ENCODE measurements around the gene SLC8A1.

SLC8A1 gene

DNA sequence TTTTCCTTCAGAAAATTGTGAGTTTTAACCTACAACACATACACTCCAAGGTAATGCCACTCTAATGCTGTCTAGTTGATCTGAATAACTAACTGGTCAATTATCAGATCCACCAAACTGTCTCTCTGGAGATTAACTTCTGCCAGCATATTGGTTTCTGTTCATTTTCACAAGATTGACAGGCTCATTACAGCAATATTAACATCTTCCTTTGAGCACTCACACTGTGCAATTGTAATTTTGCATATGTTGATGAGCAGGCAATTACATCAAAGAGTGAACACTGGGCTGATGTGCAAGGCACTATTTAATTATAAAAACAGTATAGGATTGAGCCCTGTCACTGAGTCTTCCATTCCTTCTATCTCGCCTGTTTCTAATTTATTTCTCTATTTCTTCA lies 197.3 kb downstream of the SLC8A1 start:
- in situ Hi-C loops (cut with HindIII; ENCODE audit: low sequenced_read_pairs) = no loop called here

DNA sequence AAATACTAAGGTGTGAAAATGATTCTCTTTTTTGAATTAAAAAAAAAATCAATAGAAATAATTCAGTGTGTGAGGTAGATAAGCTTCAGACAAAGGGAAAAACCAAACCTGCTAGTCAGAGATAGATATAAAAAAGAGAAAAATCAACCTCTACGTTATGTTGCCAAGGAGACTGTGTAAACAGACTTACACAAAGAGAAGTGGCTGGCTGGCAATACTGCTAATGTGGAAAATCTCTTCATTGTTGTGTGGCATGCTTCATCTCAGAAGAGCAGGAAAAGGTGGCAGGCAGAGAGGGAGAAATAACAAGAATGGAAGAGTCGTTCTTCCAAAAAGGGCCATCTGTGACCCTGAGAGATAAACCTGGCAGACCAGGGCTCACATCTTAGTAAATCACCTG lies 200.8 kb downstream of the SLC8A1 start:
- in situ Hi-C loops (cut with HindIII; ENCODE audit: low sequenced_read_pairs) = no loop called here

DNA sequence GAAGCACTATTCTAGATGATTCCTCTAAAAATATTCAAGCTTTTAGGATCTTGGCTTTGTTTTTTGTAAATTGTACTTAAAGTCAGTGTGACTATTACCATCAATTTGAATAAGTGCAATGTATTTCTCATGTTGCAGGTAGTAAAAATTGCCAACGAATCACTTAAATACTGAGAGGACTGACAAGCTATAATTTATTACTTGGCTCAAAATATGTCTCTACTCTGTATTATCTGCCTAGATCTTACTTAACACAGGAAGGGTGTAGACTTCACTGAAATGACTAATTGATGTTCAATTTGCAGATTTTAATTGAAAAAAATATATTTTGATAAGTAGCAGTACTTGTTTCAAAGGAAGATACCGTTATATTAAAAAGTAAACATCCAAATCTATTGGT lies 202.3 kb downstream of the SLC8A1 start:
- in situ Hi-C loops (cut with HindIII; ENCODE audit: low sequenced_read_pairs) = no loop called here

DNA sequence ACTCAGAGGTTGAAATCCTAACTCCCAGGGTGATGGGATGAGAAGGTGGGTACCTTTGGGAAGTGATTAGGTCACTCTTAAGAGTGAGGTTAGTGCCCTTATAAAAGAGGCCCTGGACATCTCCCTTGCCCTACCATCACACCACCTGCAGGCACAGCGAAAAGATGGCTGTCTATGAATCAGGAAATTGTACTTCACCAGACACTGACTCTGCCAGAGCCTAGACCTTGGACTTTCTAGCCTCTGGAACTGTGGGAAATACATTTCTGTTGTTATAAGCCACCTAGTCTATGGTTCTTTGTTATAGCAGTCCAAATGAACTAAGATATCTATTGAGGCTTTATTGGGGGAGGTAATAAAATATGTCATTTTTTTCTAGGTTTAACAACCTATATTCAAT lies 203.6 kb downstream of the SLC8A1 start:
- in situ Hi-C loops (cut with HindIII; ENCODE audit: low sequenced_read_pairs) = no loop called here

DNA sequence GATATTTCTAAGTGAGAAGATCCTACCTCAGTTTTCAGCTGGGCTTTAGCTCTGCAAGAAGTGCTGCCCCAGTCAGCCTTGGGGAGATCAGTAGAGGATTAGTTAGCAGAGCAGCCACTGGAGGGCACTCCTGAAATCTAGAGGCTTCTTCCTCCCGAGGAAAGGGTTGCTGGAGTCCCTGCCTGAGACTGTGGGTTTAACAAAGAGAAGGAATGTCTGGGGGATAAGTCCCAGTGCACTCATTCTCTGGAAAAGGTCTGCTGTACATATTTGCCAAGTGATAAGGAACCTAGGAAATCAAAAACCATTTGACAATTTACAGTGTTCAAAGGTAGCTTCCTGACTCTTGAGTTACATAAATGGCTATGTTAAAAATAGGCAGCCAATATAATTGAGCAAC lies 207.2 kb downstream of the SLC8A1 start:
- in situ Hi-C loops (cut with HindIII; ENCODE audit: low sequenced_read_pairs) = no loop called here

DNA sequence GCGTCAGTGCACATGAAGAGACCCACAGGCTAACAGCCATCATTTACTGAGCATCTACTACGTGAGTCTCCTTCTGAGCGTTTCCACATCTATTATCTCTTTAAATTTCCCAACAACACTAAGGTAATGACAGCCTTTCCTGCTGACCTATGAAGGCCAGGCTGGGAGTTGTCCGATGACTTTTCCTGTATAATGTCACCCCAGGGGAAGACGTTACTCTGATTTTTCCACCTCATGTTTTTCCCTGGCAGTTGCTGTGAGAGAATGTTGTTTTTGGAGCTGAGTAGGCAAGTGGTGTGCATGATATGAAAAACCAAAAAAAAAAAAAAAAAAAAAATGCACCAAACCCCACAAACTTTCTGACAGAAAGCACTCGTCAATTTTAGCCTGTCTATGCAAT lies 207.6 kb downstream of the SLC8A1 start:
- in situ Hi-C loops (cut with HindIII; ENCODE audit: low sequenced_read_pairs) = no loop called here

DNA sequence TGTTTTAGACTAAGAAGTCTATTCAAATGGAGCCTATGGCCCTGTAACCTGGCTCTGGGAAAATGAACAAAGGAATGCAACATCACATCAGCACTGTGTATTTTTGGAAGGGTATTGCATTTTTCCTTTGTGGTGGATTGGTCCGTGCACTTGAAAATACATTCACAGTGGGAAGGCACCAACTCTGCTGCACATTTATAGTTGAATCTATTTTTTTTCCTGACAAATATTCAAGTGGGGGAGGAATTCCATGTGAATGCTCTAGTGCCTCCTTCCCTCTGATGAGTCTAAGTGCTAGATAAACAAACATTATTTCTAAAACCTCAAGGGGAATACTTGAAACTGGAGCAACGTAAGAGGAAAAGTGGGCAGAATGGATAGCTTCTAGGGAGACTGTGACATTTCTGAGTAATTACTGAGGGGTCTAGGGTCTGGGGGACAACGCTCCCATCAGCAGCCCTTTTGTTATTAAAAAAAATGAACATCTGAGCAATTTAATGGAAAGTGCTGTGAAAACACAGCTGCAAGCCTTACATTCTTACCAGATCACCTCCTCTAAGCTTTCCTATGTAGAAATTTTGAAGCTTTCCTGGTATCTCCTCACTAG lies 208.2 kb downstream of the SLC8A1 start:
- in situ Hi-C loops (cut with HindIII; ENCODE audit: low sequenced_read_pairs) = no loop called here

DNA sequence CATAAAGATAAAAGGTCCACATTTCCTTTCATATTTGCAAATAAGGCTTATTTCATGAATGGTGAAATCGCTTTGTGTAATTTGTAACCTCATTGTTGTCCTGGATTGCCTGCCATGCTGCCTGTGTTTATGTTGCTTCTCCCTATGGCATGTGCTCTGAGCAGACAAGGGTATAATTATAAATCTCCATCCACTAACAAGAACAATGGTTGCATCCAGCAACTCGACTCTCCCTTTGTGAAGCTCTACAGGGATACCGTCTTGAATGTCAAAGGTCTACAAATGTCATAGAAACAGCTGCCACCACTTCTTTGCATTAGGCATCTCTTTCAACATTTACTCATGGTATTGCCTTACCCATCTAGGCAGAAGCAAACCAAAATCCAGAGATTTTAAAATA lies 209.6 kb downstream of the SLC8A1 start:
- in situ Hi-C loops (cut with HindIII; ENCODE audit: low sequenced_read_pairs) = no loop called here

DNA sequence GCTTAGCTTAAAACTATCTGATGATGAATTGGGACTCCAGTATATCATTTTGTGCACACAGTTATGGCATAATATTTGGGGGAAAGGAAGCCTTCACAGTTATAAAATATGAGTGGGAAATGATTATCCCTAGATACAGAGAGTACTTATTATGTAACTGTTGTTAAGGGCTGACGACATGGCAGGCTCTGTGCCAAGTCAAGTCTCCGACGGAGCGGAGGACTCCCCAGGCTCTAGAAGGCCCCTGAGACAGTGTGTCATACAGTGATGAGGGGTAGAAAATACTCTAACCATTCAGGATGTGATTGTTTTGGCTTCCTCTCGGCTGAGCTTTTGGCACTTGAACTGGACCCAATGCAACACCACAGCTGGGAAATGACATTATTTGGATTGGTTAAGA lies 211.8 kb downstream of the SLC8A1 start:
- in situ Hi-C loops (cut with HindIII; ENCODE audit: low sequenced_read_pairs) = no loop called here

DNA sequence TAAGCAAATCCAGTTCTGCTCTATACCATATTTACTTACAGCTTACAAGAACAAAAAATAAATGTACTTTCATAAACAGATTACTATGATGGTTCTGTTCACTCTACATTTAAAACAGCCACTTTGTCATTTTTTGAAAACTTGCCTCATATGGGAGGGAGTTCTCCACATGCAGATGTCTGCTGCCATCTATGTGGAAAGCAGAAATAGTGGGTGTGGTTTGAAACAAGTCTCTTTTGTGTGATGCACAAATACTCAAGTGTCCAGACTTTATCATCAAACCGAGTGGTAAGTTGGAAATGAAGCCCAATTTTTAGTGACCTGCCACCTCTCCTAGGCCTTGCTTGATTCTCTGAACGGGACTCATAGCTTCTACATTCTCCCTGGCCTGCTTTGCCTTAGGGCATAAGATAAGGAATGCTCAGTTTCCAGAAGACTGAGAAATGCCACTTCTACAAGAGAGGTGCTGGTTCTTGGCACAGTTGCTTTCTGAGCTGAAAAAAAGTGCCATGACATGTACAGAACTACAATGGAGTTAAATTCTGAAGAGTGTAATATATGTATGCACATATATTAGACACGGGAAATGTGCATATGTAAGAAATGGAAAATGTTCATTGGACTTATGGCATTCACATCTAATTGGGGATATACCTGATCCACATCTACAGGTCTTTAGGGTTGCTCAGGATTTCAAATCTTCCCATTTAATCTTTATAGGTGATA lies 221.0 kb downstream of the SLC8A1 start:
- in situ Hi-C loops (cut with HindIII; ENCODE audit: low sequenced_read_pairs) = no loop called here

DNA sequence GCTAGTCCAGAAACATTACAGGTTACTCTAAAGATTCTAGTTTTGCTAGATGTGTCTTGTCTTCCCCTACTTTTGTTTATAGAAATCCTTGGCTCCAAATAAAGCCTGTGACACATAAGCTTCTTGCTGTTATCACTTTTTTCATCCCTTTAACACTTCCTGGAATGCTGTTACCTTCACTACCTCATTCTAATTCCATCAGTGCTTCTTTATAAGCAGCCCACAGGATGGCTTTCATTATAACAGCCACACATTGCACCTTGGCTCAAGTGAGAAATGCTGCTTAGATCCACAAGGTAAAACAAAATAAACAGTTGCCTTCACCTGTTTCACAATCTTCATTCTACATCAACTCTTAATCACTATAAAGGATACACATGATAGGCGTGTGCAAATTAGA lies 221.7 kb downstream of the SLC8A1 start:
- in situ Hi-C loops (cut with HindIII; ENCODE audit: low sequenced_read_pairs) = no loop called here

DNA sequence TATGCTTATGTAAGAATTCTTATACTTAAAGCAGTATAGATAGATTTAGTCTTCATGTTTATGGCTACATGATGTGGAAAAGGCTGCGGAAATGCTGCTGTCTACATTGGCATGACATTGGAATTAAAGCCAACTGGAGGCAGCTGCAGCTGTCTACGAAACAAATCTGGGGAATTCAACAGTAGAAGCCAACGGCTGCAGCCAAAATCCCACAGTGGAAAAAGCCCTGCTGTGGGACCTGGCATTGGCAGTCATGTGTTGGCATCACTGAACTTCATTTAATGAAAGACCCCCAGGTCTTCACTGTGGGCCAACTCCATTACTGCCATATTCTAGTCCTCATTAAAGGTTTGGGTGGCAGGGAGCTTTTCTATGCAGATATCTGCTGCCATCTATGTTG lies 223.6 kb downstream of the SLC8A1 start:
- in situ Hi-C loops (cut with HindIII; ENCODE audit: low sequenced_read_pairs) = no loop called here

DNA sequence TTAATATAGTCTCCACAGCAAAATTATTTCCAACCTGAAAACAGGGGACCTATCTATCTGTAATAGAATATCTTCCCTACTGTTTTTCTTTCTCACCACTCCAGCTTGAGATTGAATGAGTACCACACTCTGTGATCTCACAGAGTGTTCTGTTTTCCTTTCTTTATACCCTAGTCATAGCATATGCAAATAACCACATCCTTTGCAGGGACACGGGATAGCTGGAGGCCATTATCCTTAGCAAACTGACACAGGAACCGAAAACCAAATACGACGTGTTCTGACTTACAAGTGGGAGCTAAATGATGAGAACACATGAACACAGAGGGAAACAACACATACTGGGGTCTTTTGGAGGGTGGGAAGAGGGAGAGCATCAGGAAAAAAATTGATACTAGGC lies 224.7 kb downstream of the SLC8A1 start:
- in situ Hi-C loops (cut with HindIII; ENCODE audit: low sequenced_read_pairs) = no loop called here

DNA sequence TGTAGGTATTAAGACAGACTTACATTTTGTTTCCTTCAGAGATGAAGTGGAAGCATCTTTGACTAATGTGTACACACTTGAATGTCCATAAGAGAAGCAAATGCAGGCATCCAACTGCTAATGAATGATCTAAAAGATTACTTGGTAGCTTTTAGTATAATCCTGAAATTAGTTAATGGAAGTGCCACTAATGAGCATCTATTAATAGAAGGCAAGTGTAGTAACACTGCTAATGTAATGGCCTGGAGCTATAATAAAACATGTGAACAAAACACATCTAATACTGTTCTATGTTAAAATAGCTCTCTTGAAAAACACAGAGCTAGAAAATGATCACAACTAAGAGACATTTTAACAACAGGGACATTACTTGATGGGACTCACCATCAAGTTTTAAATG lies 225.3 kb downstream of the SLC8A1 start:
- in situ Hi-C loops (cut with HindIII; ENCODE audit: low sequenced_read_pairs) = no loop called here

DNA sequence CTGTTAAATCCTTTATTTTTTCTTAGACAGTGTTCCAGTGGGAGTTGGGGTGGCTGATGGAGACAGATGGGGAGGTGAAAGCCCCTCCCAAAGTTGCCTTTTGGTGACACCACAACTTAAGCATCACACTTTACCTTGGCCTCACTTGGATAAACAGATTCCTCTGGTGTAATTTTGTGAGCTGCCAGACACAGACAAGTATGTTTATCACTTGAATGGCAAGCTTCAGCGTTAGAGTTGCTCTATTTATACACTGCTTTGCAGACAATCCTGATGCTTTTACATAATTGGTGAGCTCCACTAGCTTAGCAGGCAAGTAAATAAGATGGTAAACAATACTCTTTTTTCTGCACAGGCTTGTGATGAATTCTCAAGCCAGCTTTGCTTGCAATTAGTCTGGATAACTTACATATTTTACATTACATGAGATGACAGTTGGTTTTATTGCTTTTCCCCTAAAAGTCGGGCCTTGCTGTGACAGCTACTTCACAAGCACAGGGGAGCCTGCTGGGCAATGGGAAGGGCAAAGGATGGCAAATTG lies 226.2 kb downstream of the SLC8A1 start:
- in situ Hi-C loops (cut with HindIII; ENCODE audit: low sequenced_read_pairs) = no loop called here

DNA sequence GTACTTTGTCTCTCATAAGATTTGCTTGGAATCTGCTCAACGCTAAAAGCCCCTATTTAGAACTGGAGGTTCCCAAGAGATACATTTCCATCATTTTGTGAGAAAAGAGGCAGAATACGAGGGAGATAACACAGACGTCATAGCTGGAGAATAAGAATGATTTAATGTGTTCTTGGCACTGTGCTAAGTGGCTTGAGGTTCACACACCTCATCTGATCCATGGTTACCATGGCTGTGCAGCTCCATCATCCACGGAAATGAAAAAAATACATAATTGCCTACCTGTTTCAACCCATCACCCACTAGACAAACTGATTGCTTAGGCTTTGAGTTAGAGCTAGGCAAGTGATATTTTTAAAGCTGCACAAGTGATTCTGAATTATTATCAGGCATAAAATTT lies 227.6 kb downstream of the SLC8A1 start:
- in situ Hi-C loops (cut with HindIII; ENCODE audit: low sequenced_read_pairs) = no loop called here

DNA sequence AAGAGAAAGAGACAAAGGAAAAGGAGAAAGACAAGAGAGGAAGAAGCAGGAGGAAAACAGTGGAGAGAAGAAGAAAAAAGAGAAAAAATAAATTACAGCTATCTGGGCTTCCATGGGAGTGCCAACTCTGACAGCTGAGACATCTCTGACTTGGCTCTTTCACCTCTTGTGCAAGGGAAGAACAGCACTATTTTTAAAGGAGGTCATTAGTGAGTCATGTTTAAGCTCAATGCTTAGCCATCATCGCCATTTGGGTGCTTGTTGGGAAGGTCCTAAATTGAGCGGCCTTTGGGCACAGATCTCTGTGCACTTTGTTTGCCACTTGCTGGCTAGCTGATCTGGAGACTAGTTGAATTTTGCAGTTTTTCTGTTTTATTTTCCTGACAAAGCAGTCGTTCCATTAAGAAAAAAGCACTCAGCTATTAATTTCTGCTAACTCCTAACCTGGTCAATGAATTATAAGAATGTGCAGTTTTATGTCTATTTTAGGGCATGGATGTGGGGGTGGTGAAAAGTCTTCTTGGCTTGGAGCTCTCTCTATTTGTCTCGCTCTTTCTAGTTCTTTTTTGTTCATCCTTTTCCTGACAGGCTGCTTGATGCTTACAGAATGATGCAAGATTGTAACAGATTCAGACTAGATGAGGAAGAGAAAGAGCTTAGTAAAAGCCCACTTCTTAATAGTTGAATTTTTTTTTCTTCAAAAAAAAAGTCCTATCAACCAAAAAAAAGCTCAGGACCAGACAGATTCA lies 231.5 kb downstream of the SLC8A1 start:
- in situ Hi-C loops (cut with HindIII; ENCODE audit: low sequenced_read_pairs) = no loop called here

DNA sequence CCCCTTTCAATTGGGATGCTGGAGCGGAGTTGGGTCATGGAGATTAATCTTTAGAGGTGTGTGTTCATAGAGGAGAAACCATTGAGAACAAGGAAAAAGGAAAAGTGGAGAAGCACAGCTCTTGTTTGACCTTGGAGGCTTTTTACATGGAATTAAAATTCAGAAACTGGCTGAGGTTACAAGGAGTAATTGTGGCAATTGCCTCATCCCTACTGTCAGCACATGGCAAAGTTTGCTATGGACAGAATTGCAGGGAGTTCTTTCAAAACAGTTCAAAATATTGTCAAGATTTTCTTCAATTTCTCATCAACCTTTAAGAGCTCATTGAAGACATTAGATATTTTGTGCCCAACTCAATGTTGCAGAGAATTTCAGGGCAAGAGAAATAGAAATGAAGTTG lies 232.7 kb downstream of the SLC8A1 start:
- in situ Hi-C loops (cut with HindIII; ENCODE audit: low sequenced_read_pairs) = no loop called here

DNA sequence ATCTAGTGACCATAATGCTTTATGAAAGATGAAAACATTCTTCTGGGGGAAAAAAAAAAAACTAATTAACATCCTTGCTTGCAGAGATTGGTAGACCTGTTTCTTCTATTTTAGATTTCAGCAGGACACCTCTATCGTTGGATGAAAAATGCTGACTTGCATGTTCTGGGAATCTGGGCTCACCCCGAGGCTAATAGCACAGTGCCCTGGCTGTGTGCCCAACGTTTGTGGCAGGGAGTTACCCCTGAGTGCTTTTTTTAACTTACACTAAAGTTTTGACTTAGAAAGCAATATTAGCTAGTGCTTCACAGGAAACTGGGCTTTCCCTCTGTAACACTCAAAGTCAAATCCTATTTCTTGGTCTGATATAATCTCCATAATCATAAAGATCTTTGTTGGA lies 233.2 kb downstream of the SLC8A1 start:
- in situ Hi-C loops (cut with HindIII; ENCODE audit: low sequenced_read_pairs) = no loop called here

DNA sequence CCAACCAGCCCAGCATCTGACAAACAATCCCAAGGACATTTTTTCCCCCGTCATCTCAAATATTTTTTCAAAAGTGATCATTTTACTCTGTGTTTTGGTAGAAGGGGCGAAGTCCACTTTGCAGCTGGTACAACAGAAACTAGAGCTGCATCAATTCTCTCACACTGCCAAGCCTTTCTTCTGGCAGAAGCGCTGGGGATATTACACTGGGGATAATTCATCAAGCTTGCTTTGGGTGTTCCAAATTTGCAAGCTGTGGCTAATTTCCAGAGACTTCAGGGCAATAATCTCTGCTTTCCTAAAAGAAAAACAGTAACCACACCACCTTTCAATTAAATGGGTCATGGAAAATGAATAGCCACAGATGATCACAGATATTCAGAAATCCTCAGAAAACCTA lies 238.3 kb downstream of the SLC8A1 start:
- in situ Hi-C loops (cut with HindIII; ENCODE audit: low sequenced_read_pairs) = no loop called here

DNA sequence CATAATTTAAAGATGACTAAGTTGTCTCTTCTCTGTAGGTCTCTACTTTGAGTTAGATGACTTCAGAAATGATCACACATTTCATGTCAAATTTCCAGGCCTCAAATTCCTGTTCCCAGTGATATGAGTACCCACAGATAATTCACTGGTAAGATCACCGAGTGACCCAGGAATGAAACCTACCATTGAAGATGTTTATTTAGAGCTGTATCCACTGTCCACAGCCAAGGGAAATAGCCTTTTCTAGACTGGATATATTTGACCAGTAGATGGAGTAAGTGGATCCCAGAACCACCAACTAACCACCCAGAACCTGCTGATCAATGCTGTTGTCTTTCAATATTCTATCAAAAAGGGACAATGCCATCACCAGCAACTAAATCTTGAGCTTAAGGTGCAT lies 238.8 kb downstream of the SLC8A1 start:
- in situ Hi-C loops (cut with HindIII; ENCODE audit: low sequenced_read_pairs) = no loop called here

DNA sequence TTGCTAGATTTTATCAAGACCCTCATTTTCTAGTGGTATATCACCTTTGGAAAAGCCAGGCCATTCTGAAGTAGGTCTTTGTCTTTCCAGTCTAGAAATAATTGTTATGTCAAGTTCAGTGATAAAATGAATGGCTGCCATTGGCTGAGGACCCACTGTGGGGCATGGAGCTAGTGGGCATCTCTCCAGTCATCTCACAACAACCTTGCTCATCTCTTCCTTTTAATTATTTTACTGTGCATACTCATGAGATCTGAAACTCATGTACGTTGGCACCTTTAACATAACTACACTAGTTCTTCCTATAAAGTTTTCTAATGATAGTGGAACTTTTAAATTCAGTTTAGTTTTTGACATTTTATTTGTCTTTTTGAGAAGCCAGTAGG lies 240.9 kb downstream of the SLC8A1 start:
- in situ Hi-C loops (cut with HindIII; ENCODE audit: low sequenced_read_pairs) = no loop called here

Measured in DLD1 (cell line).